Mesenchymal stem cell (in vitro differentiated cells and primary cell): ENCODE measurements around the gene PDGFC.

Source experiments
- DNase-seq: peaks from one replicate; pipeline ENCODE4 v3.0.0-alpha.2; 2013
- H2AFZ ChIP-seq: one replicate; pipeline ENCODE4 v1.6.1; 2013; ENCODE audit warnings: low read depth, mild to moderate bottlenecking, control low read depth, inconsistent platforms, low read length, moderate library complexity
- H2AK5ac ChIP-seq: 2 replicates; pipeline ENCODE4 v1.6.1; 2013; ENCODE audit warnings: low read length, moderate library complexity, mild to moderate bottlenecking, inconsistent platforms; ENCODE audit not compliant: severe bottlenecking
- H2BK120ac ChIP-seq: one replicate; pipeline ENCODE4 v1.6.1; 2013; ENCODE audit warnings: low read depth, mild to moderate bottlenecking, inconsistent platforms, low read length, moderate library complexity
- H2BK12ac ChIP-seq, 2 experiments: one replicate each; pipeline ENCODE4 v1.6.1; 2013; ENCODE audit warnings: inconsistent platforms in 2 of 2, low read length in 2 of 2, mild to moderate bottlenecking in 2 of 2, moderate library complexity in 2 of 2, control low read depth in 1 of 2
- H2BK15ac ChIP-seq: one replicate; pipeline ENCODE4 v1.6.1; 2013; ENCODE audit warnings: mild to moderate bottlenecking, low read depth, inconsistent platforms; ENCODE audit not compliant: poor library complexity, severe bottlenecking
- H2BK5ac ChIP-seq: 2 replicates; pipeline ENCODE4 v1.6.1; 2013; ENCODE audit warnings: low read depth, mild to moderate bottlenecking, low read length, control low read depth, inconsistent platforms; ENCODE audit not compliant: poor library complexity, severe bottlenecking
- H3K14ac ChIP-seq, 2 experiments: one replicate each; pipeline ENCODE4 v1.6.1; 2013; ENCODE audit warnings: inconsistent platforms in 2 of 2, low read length in 2 of 2, control low read depth in 1 of 2, mild to moderate bottlenecking in 1 of 2, moderate library complexity in 1 of 2
- H3K18ac ChIP-seq, 2 experiments: one replicate each; pipeline ENCODE4 v1.6.1; 2013; ENCODE audit warnings: inconsistent platforms in 2 of 2, low read length in 2 of 2, control low read depth in 1 of 2, low read depth in 1 of 2, mild to moderate bottlenecking in 1 of 2
- H3K23ac ChIP-seq, 2 experiments: one replicate each; pipeline ENCODE4 v1.6.1; 2013; ENCODE audit warnings: inconsistent platforms in 2 of 2, low read length in 2 of 2, mild to moderate bottlenecking in 2 of 2, moderate library complexity in 2 of 2, control low read depth in 1 of 2
- H3K27ac ChIP-seq: 2 replicates; pipeline ENCODE4 v1.5.1; 2013; ENCODE audit warnings: mild to moderate bottlenecking, moderate library complexity, low read length, control low read depth, inconsistent platforms; ENCODE audit not compliant: poor library complexity, severe bottlenecking
- H3K27me3 ChIP-seq, 2 experiments: 2 replicates each; pipeline versions ENCODE4 v1.6.1 to v1.7.0; 2013; ENCODE audit warnings: low read length in 2 of 2, mild to moderate bottlenecking in 2 of 2, moderate library complexity in 2 of 2, control low read depth in 1 of 2, inconsistent platforms in 1 of 2; ENCODE audit not compliant: control insufficient read depth in 1 of 2, insufficient read depth in 1 of 2
- H3K36me3 ChIP-seq, 2 experiments: 2 replicates each; pipeline versions ENCODE4 v1.6.1 to v1.7.0; 2013; ENCODE audit warnings: low read length in 2 of 2, control low read depth in 1 of 2, inconsistent platforms in 1 of 2, low read depth in 1 of 2, mild to moderate bottlenecking in 1 of 2; ENCODE audit not compliant: insufficient read depth in 2 of 2, control insufficient read depth in 1 of 2
- H3K4ac ChIP-seq, 2 experiments: one replicate each; pipeline ENCODE4 v1.6.1; 2013; ENCODE audit warnings: inconsistent platforms in 2 of 2, low read length in 2 of 2, mild to moderate bottlenecking in 2 of 2, moderate library complexity in 2 of 2, control low read depth in 1 of 2, low read depth in 1 of 2
- H3K4me1 ChIP-seq: 2 replicates; pipeline ENCODE4 v1.6.1; 2013; ENCODE audit warnings: low read depth, low read length, control low read depth; ENCODE audit not compliant: control insufficient read depth, insufficient read depth
- H3K4me2 ChIP-seq: 2 replicates; pipeline ENCODE4 v1.6.1; 2013; ENCODE audit warnings: low read length, mild to moderate bottlenecking, inconsistent platforms; ENCODE audit not compliant: poor library complexity, severe bottlenecking
- H3K4me3 ChIP-seq, 2 experiments: 2 replicates each; pipeline versions ENCODE4 v1.5.1 to v1.7.0; 2013; ENCODE audit warnings: low read length in 2 of 2, mild to moderate bottlenecking in 2 of 2, control low read depth in 1 of 2, low read depth in 1 of 2; ENCODE audit not compliant: insufficient read depth in 1 of 2
- H3K79me1 ChIP-seq: replicated peaks from 2 replicates; pipeline ENCODE4 v1.6.1; 2013; ENCODE audit warnings: mild to moderate bottlenecking, control low read depth, low read length, inconsistent platforms; ENCODE audit not compliant: poor library complexity, severe bottlenecking
- H3K9ac ChIP-seq: 2 replicates; pipeline ENCODE4 v1.7.0; 2013; ENCODE audit warnings: mild to moderate bottlenecking, low read length, moderate library complexity
- H3K9me3 ChIP-seq: 2 replicates; pipeline ENCODE4 v1.7.0; 2013; ENCODE audit warnings: mild to moderate bottlenecking, low read length; ENCODE audit not compliant: control insufficient read depth
- H4K8ac ChIP-seq: one replicate; pipeline ENCODE4 v1.6.1; 2013; ENCODE audit warnings: inconsistent platforms, mild to moderate bottlenecking, low read length, moderate library complexity
- H4K91ac ChIP-seq: one replicate; pipeline ENCODE4 v1.6.1; 2013; ENCODE audit warnings: mild to moderate bottlenecking, low read length, inconsistent platforms
- WGBS: methylation state at CpG from one replicate; pipeline ENCODE4 v1.1.7; 2013; ENCODE audit warnings: mixed read lengths; 5-methylcytosine and 5-hydroxymethylcytosine counted together

The PDGFC gene

DNA sequence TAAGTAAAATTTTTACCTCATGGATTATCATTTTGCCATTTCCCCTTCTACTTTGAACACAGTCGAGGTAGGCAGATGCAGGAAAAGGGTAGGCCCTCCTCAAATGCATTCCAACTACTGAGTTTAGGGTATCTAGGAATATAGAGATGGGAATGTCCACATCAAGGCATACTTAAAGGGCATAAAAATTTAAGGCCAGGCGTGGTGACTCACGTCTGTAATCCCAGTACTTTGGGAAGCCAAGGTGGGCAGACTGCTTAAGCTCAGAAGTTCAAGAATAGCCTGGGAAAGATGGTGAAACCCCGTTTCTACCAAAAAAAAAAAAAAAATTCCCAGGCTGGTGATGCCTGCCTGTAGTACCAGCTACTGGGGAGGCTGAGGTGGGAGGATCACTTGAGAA, 146.5 kb downstream of the PDGFC start:
- DNase-seq, result no peak
- peaks cover 16% of the 10 kb centered on the region for H3K79me1 ChIP-seq
- H3K4me1 ChIP-seq, result no peaks in the 10 kb centered on the region
- H2BK120ac ChIP-seq, result no peak overlapping the region
- H3K4me3 ChIP-seq, result no peak overlapping the region
- no peak overlapping the region for H3K27ac ChIP-seq
- no peak overlapping the region for H2BK15ac ChIP-seq
- H3K14ac ChIP-seq, result no peak overlapping the region
- H4K8ac ChIP-seq, result no peak overlapping the region
- H2AK5ac ChIP-seq, result no peak overlapping the region
- no peak overlapping the region for H3K23ac ChIP-seq
- no peaks in the 10 kb centered on the region for H3K9me3 ChIP-seq
- WGBS, result 99% methylated on average over 3 of the region's 4 CpGs
- H2BK12ac ChIP-seq, result no peak overlapping the region
- H4K91ac ChIP-seq, result no peak overlapping the region
- H2AFZ ChIP-seq, result no peak overlapping the region
- no peak overlapping the region for H3K4me2 ChIP-seq
- H2BK5ac ChIP-seq, result no peak overlapping the region
- no peak overlapping the region for H3K18ac ChIP-seq
- no peak overlapping the region for H3K9ac ChIP-seq
- H3K27me3 ChIP-seq, result no peaks in the 10 kb centered on the region
- no peaks in the 10 kb centered on the region for H3K36me3 ChIP-seq
- no peak overlapping the region for H3K4ac ChIP-seq

DNA sequence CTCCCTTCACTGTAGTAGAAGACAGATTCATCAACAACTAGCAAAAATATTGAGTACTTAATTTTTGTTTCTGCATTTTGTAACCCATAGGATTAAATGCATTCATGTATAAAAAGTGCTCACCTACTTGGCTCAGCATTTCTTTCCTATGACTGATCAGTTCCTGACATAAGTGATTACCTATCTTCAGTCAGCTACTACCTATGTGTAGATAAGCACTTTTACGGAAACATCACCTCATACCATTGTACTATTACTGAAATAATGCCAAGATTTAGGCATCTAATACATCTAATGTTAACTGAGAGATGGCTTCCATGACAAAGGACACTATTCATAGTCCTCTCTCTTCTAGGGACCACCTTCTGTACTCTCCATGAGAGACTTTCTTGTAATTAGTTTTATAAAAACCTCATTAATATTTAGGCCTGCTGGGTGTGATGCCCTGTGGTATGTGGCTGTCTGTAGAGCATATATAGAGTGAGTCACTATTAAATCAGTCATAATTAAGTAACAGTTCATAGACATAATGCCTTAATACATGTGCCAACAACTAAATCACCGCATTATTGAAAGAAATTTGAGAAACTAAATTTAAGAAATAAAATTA, 147.0 kb downstream of the PDGFC start:
- no peak overlapping the region for H2BK5ac ChIP-seq
- H3K4ac ChIP-seq, result no peak overlapping the region
- H3K4me2 ChIP-seq, result no peak overlapping the region
- no peak overlapping the region for H3K18ac ChIP-seq
- no peak overlapping the region for H2BK12ac ChIP-seq
- no peaks in the 10 kb centered on the region for H3K9me3 ChIP-seq
- peaks cover 17% of the 10 kb centered on the region for H3K79me1 ChIP-seq
- no peak for DNase-seq
- no peaks in the 10 kb centered on the region for H3K27me3 ChIP-seq
- H4K91ac ChIP-seq, result no peak overlapping the region
- H2BK15ac ChIP-seq, result no peak overlapping the region
- no peak overlapping the region for H3K27ac ChIP-seq
- no peak overlapping the region for H2AFZ ChIP-seq
- H4K8ac ChIP-seq, result no peak overlapping the region
- H3K9ac ChIP-seq, result no peak overlapping the region
- no peak overlapping the region for H2BK120ac ChIP-seq
- no peak overlapping the region for H2AK5ac ChIP-seq
- H3K14ac ChIP-seq, result no peak overlapping the region
- no peak overlapping the region for H3K23ac ChIP-seq
- no peaks in the 10 kb centered on the region for H3K4me1 ChIP-seq
- 100% methylated on average over 1 of the region's 2 CpGs for WGBS
- H3K4me3 ChIP-seq, result no peak overlapping the region
- H3K36me3 ChIP-seq, result no peaks in the 10 kb centered on the region

DNA sequence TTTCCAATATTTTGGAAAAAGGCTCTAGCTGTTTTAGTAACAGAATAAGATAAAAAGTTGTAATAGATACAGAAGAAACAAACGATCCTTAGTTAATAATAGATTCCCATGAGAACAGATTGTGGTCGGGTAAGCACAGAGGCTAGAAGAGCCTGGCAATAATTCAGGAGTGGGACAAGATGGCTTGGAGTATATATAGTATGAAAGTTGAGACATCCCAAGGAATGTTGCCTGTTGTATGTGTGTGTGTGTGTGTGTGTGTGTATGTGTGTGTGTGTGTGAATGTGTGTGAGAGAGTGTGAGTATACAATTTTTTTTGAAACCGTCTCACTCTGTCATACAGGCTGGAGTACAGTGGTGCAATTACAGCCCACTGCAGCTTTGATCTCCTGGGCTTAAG, 150.7 kb downstream of the PDGFC start:
- Histone ChIP-seq H3K14ac (no peak overlapping the region), H3K79me1 (peaks cover 22% of the 10 kb centered on the region), H2BK120ac (no peak overlapping the region), H4K8ac (no peak overlapping the region), H2BK5ac (no peak overlapping the region), H3K23ac (no peak overlapping the region), H3K4me2 (no peak overlapping the region), H3K27me3 (no peaks in the 10 kb centered on the region), H3K4me3 (no peak overlapping the region), H2AFZ (no peak overlapping the region), H3K18ac (no peak overlapping the region), H3K9ac (no peak overlapping the region), H3K9me3 (no peaks in the 10 kb centered on the region), H3K4me1 (no peaks in the 10 kb centered on the region), H2BK12ac (no peak overlapping the region), H2AK5ac (no peak overlapping the region), H3K36me3 (no peaks in the 10 kb centered on the region), H2BK15ac (no peak overlapping the region), H4K91ac (no peak overlapping the region), H3K27ac (no peak overlapping the region), H3K4ac (no peak overlapping the region)
- WGBS, result 63% methylated on average over 2 of the region's 3 CpGs
- DNase-seq, result peak; percentile 71

DNA sequence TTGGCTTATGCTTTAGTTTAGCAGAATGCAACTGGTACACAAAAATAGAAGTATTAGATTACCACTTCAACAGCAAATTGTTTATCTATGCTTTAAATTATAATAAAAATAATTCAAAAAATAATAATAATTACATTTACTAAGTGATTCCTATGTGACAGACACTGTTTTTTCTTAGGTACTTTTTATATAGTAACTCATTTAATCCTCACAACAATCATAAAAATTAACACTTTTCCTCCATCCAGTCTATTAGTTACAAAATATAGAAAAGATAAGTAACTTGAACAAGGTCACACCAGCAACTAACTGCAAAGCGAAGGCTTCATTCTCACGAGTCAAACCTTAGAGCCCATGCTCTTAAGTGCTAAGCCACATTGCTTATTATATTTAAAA, 155.2 kb downstream of the PDGFC start:
- Histone ChIP-seq H3K27ac (no peak overlapping the region), H3K9me3 (no peaks in the 10 kb centered on the region), H3K4ac (no peak overlapping the region), H3K79me1 (peaks cover 18% of the 10 kb centered on the region), H2BK15ac (no peak overlapping the region), H2AFZ (no peak overlapping the region), H3K9ac (no peak overlapping the region), H3K4me2 (no peak overlapping the region), H4K91ac (no peak overlapping the region), H3K18ac (no peak overlapping the region), H2BK12ac (no peak overlapping the region), H4K8ac (no peak overlapping the region), H2AK5ac (no peak overlapping the region), H3K23ac (no peak overlapping the region), H3K14ac (no peak overlapping the region), H2BK120ac (no peak overlapping the region), H2BK5ac (no peak overlapping the region), H3K4me3 (no peak overlapping the region), H3K27me3 (no peaks in the 10 kb centered on the region), H3K4me1 (no peaks in the 10 kb centered on the region), H3K36me3 (no peaks in the 10 kb centered on the region)
- no peak for DNase-seq
- no CpG with 5 or more reads among the region's 2 CpGs for WGBS
